Mesothelial cell of epicardium (in vitro differentiated cells): ENCODE results near the gene SUCLG1. TPM values are rescaled to one million over a fixed set of nuclear protein-coding genes. Genes with fewer than 3 reads are reported as not detected.

Experiments used
- DNase-seq, 2 experiments: peaks; one replicate each; pipeline ENCODE4 v3.0.0; 2021; ENCODE audit warnings: low spot score in 2 of 2; ENCODE audit not compliant: unreplicated experiment in 2 of 2
- H3K27ac Mint-ChIP-seq: 2 replicates; pipeline ENCODE4 v1.8.0; 2021; ENCODE audit warnings: mixed read lengths
- H3K27me3 Mint-ChIP-seq: 2 replicates; pipeline ENCODE4 v1.8.0; 2021; ENCODE audit warnings: low read depth, mixed read lengths
- H3K36me3 Mint-ChIP-seq: 2 replicates; pipeline ENCODE4 v1.8.0; 2021; ENCODE audit warnings: mixed read lengths
- H3K4me1 Mint-ChIP-seq: 2 replicates; pipeline ENCODE4 v1.8.0; 2021; ENCODE audit warnings: mixed read lengths
- H3K4me3 Mint-ChIP-seq: 2 replicates; pipeline ENCODE4 v1.8.0; 2021; ENCODE audit warnings: mild to moderate bottlenecking, moderate library complexity, mixed read lengths
- H3K9me3 Mint-ChIP-seq: 2 replicates; pipeline ENCODE4 v1.8.0; 2021; ENCODE audit warnings: mixed read lengths
- total RNA-seq: library from RNA; stranded (reverse); gene quantifications from 3 replicates; pipeline ENCODE4 v1.2.1, GENCODE V29; 2021
- TF ChIP-seq, protein P1 (sequence below): fragments of 200-600 bp; sonication (generic); IDR thresholded peaks from one replicate; pipeline ENCODE4 v1.5.0; 2021; ENCODE audit warnings: antibody characterized with exemption; ENCODE audit not compliant: unreplicated experiment

SUCLG1 gene
- total RNA-seq, 1 donor from 2014 or later: 49.9 TPM

DNA sequence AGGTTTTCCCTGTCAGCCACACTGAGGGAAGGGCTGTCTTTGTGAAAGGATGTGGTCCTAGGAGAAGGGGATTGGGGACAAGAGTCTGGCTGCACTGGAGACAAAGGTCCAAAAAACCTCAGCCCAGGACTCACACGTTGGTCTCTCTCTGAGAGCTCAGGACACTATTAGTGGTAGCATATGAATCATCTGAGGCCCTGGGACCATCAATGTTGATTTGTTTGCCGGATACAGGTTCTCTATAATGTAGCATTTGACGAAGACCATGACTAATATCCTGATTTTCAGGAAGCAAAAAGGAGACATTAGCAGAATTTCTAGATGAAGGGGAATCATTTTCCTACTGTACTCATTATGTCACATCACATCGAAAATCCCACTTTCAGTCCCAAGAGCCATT is 35.0 kb upstream of the SUCLG1 start:
- Mint-ChIP-seq H3K27me3 (peaks cover 12% of the 10 kb centered on the region), H3K9me3 (no peaks in the 10 kb centered on the region), H3K4me1 (no peaks in the 10 kb centered on the region), H3K27ac (no peak overlapping the region), H3K36me3 (no peaks in the 10 kb centered on the region), H3K4me3 (no peak overlapping the region)
- no peak for DNase-seq
- TF ChIP-seq, protein P1, sequence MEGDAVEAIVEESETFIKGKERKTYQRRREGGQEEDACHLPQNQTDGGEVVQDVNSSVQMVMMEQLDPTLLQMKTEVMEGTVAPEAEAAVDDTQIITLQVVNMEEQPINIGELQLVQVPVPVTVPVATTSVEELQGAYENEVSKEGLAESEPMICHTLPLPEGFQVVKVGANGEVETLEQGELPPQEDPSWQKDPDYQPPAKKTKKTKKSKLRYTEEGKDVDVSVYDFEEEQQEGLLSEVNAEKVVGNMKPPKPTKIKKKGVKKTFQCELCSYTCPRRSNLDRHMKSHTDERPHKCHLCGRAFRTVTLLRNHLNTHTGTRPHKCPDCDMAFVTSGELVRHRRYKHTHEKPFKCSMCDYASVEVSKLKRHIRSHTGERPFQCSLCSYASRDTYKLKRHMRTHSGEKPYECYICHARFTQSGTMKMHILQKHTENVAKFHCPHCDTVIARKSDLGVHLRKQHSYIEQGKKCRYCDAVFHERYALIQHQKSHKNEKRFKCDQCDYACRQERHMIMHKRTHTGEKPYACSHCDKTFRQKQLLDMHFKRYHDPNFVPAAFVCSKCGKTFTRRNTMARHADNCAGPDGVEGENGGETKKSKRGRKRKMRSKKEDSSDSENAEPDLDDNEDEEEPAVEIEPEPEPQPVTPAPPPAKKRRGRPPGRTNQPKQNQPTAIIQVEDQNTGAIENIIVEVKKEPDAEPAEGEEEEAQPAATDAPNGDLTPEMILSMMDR: no peak

DNA sequence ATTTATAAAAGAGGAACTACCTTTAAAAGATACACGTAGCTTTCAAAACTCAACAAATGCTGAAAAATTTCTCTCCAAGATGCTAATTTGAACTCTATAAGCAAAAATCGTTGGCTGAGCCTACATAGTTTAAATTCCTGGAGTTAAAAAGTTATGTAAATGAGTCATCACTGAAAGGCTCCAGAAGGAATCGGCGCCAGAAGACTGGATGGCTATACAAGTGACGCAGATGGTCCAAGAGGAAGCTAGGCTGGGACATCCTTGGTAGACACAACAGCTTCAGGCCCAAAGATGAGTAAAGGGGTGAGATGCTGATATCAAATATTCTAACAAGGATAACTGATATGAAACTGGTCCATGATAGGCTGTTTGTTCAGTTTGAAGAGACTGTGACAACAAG is 34.4 kb upstream of the SUCLG1 start:
- H3K4me3 Mint-ChIP-seq: no peak overlapping the region

DNA sequence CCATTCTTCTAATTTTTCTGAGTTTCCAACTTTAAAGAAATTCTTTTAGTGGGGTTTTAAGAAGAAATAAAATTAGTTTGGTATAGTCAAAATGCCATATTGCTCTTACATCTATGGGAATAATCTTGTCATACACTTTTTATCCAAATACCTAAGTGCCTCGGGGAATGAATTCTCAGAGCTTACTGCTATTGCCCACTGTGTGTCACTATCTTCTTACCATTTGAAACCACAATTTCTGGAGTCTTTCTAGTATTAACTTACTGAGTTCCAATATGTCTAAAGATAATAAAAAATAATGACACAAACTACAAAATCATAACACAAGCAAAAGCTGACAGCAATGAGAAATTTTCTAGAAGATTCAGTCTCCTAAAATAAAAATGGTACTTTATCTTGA is 33.5 kb upstream of the SUCLG1 start:
- Mint-ChIP-seq H3K4me1 (no peaks in the 10 kb centered on the region), H3K36me3 (no peaks in the 10 kb centered on the region), H3K27ac (no peak overlapping the region), H3K9me3 (peaks cover 4% of the 10 kb centered on the region), H3K4me3 (no peak overlapping the region), H3K27me3 (peaks cover 12% of the 10 kb centered on the region)
- TF ChIP-seq, protein P1: no peak
- DNase-seq: no peak

More for the DNA sequence above, 34.4 kb upstream of the SUCLG1 start:
- TF ChIP-seq, protein P1: no peak
- no peaks in the 10 kb centered on the region for H3K4me1 Mint-ChIP-seq
- no peak for DNase-seq
- H3K36me3 Mint-ChIP-seq: no peaks in the 10 kb centered on the region
- H3K27ac Mint-ChIP-seq: no peak overlapping the region
- peaks cover 12% of the 10 kb centered on the region for H3K27me3 Mint-ChIP-seq
- peaks cover 2% of the 10 kb centered on the region for H3K9me3 Mint-ChIP-seq

DNA sequence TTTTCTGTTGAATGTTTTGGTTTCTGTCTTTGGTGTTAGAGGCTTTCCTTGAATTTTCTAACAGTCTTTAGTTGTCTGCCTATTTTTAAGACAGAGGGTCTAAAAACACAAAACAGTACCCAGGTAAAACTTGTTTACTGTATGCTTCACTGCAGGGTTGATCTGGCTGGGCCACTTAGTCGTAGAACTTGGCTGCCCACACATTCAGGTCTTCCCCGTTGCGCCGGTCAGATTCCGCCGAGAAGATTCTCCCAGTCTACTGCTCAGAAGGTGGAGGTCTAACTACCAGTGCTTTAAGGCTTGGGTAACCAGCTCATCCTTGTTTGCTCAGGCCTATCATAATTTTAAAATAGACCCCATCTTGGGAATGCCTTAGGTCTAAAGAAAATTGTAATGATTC is 32.7 kb upstream of the SUCLG1 start:
- H3K27me3 Mint-ChIP-seq: peaks cover 12% of the 10 kb centered on the region
- H3K9me3 Mint-ChIP-seq: peaks cover 4% of the 10 kb centered on the region
- no peak overlapping the region for H3K4me3 Mint-ChIP-seq
- no peak overlapping the region for H3K27ac Mint-ChIP-seq
- TF ChIP-seq, protein P1: no peak
- H3K4me1 Mint-ChIP-seq: peaks cover 5% of the 10 kb centered on the region
- DNase-seq: no peak
- H3K36me3 Mint-ChIP-seq: no peaks in the 10 kb centered on the region

DNA sequence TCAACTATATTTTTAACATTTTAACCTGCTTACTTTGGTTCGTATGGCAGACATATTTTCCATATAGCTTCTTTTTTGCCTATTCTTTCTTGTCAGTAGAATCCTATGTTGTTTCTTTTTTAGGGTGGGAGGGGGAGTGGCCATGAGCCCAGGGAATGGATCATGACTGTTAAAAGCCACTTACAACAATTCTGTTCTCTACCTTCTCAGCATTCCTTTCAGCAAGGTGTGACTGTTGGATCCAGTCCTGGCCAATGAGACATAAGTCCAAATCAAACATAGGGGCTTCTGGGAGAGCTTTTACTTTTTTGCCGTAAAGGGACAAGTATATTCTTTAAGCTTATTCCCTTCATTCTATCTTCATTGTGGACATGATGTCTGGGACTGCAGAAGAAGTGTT is 32.2 kb upstream of the SUCLG1 start:
- Mint-ChIP-seq H3K27me3 (peaks cover 12% of the 10 kb centered on the region), H3K36me3 (no peaks in the 10 kb centered on the region), H3K4me3 (no peak overlapping the region)

More for the DNA sequence above, 32.2 kb upstream of the SUCLG1 start:
- H3K4me1 Mint-ChIP-seq: peaks cover 10% of the 10 kb centered on the region
- TF ChIP-seq, protein P1: no peak
- no peak overlapping the region for H3K27ac Mint-ChIP-seq
- H3K9me3 Mint-ChIP-seq: peaks cover 4% of the 10 kb centered on the region
- DNase-seq: no peak
